HG03469 (cell line): ENCODE data around the gene RRAD.
A peak's percentile ranks its signal among the peaks of the same experiment; 100 is the strongest.
"Not testable (repeated sequence)": the region's sequence is repeated elsewhere in the genome, so short reads cannot be mapped to it uniquely, and the experiment has no call there.

Experiments
- ATAC-seq: cut with Tn5 transposase; IDR thresholded peaks from one replicate; pipeline ENCODE4 v1.9.1; 2021; ENCODE audit warnings: mild to moderate bottlenecking, moderate library complexity, moderate number of reproducible peaks; ENCODE audit not compliant: unreplicated experiment

Gene RRAD

DNA sequence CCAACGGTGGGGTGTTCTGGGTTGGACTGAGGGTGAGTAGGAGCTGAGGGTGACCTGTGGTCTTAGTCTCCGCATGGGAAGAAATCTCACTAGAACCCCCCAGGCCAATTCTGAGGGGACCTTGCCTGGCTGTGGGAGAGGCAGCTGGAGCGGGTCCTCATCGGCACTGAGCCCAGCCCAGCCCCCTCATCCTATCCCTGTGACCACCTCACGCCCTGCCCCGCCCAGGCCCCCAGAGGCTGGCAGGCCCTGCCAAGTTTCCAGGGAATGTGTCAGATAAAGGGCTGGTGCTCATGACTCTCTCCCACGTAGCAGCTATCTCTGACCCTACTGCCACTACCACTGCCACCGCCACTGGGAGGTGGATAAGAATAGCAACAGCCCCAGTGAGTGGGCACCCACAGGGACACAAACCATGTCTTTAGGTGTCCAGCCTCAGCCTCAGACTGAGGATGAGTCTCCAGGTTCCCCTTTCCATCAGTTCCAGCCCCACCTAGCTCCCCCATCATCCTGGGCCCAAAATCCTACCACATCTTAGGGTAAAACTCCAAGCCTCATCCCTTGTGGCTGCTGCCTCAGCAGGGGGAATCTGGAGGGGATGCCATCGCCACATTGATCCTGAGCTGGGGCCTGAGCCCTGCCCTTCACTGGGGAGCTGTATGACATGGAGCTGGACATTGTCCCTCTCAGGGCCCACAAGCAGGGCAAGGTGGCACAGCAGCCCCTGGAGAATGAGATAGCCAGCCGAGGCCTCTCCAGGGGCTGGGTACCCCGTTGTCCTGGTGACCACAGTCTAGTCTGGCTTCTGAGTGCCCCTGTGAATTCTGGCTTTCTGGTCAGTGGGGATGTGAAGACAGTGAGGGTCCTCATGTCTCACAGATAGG, 21.5 kb downstream of the RRAD start:
- no peak for ATAC-seq

- no peak for ATAC-seq
Observed at GRCh38 chr16:66902648-66903543, 22.4 kb downstream of the RRAD start.

DNA sequence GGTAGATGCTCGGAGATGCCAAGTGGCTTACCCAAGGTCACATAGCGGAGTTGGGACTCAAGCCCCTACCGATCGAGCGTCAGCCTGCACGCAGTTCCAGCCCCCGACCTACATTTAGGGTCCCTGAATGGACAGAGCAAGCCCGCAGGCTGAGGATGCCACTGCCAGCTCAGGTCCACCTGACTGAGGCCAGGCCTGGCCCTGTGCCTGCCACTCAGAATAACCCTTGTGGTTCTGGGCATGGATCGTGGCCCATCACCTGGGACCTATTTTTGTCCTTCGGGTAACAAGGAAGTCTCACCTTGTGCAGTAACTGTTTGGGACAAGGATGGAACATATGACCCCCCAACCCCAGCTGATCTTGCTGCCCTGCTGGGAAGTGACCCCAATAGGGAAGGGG, 23.7 kb downstream of the RRAD start:
- ATAC-seq = no peak

- ATAC-seq = no peak
Observed at GRCh38 chr16:66900721-66901441, 24.5 kb downstream of the RRAD start.

DNA sequence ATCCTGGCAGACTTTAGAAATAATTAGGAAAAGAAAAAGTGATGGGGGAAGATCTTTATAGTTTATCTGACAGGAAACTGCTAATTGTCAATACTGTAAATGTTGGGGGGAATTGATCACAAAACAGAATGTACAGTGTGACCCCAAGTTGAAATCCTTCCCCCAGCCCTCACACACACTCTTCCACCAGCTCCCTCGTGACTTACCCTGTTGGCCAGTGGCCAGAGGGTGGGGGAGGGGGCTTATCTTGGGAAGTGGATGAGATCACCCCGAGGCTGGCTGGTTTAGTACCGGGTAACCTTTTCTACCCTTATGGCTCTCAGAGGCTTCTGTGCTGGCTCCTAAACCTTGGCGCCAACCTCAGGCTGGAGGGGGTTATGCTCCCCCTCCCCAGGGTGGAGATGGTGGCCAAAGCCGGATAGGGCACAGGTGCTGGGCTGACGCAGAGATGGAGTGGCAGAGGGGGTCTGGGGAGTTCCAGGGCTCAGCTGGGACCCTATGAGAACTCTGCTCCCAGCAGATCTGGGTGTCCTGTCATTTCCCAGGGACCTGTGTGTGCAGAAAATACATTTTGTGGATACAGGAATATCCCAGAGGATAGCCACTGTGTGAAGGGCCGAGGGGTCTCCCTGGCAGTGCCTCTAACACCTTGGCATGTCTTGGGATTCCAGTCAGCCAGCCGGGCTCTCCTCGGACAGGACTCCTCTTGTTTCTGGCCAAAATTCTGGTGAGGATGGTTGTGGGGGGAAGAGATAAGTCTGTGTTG, 25.2 kb downstream of the RRAD start:
- ATAC-seq = no peak

GRCh38 chr16:66899310-66899944, 25.9 kb downstream of the RRAD start:
- no peak for ATAC-seq

- ATAC-seq = no peak
Observed at GRCh38 chr16:66898933-66899309, 26.4 kb downstream of the RRAD start.

DNA sequence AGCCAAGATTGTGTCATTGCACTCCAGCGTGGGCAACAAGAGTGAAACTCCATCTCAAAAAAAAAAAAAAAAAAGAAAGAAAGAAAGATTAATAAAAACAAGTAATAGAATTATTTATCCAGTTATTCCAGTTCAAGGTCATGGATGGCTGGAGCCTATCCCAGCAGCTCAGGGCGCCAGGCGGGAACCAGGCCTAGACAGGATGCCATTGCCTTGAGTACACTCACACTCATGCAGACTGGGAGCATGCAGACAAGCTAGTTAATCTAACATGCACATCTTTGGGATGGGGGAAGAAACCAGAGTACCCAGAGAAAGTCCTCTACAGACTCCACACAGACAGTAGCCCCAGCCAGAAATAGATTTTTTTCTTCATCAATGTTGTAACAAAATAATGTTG, 27.1 kb downstream of the RRAD start:
- ATAC-seq = no peak

GRCh38 chr16:66896682-66897081, 28.7 kb downstream of the RRAD start:
- ATAC-seq = not testable (repeated sequence)

- ATAC-seq = no peak
Observed at GRCh38 chr16:66895999-66896398, 29.3 kb downstream of the RRAD start.

DNA sequence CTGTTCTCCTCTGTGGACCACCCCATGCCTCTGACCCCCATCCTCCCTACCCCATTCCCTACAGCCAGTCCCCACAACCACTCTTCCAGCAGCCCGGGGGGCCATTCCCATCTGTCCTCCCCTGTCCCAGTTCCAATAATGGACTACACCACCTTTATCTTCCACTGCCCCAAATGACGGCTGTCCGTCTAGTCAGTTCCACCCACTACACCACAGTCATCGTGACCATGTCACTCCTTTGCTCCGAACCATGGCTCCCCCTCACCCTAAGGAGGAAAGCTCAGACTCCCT, 29.7 kb downstream of the RRAD start:
- no peak for ATAC-seq

DNA sequence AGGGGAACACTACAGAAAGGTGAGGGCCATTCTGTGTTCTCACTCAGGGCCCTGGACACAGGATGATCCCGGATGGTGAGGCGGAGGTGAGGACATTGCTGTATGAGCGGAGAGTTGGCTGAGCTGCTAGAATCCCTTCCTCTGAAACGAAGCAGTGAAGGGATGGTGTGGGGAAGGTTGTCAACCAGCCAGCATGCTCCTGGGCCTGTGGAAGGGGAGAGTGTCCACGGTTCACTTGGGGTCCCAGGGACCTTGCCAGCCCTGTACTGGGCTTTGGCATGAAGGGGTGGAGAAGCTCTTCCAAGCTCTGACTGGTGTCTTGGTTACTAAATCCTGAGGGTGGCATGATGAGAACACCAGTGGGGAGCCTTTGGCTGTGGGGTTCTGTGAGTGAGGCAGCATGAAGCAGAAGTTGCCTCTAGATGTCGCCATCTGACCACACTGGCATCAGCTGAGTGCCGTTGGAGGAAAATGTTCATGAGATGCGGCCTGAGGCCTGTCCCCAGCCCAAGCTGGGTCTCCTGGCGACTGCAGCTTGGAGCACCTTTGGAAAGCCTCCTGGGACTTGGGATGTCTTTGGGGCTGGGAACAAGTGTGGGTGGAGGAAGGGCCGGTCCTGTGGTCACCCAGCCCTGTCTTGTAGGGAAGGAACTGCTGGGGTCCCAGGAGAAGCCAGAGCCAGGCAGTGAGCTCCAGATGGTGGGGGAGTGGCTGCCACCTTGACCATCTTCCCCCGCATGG, 30.2 kb downstream of the RRAD start:
- ATAC-seq = peak; percentile 60

DNA sequence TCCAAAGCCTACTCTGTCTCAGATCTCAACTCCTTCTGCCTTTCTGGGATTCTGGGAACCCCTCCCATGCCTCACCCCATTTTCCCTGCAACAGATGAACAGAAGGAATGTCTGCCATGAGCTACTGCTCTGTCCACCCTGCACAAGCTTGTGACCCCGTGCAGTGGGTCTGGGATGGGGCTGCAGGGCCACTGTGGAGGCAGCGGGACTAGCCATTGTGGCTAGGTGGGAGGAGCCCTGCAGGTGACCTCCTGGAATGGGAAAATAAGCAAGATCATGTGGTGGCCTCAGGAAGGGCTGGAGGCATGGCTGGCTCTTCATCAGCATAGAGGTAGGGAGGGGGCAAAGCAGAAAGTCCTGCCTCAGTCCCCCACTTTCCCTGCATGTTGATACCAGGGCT, 31.3 kb downstream of the RRAD start:
- ATAC-seq = no peak

- ATAC-seq = no peak
Observed at GRCh38 chr16:66891797-66892196, 33.5 kb downstream of the RRAD start.

DNA sequence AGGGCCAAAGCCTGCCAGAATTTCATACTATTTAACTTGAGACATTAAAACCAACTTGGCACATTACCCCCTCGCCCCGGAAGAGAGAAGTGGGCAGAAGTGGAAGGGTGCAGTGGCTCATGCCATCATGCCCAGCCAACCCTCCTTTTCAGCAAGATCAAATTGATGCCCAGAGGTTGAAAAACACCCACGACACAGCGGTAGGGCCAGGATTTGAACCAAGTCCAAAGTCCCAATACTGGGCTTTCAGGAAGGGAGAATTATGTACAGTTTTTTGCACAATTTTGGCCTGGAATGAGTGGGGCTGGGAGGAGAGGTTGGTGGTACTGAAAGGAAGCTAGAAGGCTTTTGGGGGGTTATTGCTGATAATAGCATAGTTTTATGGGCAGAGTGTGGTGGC, 34.0 kb downstream of the RRAD start:
- ATAC-seq = no peak

GRCh38 chr16:66890799-66891198, 34.5 kb downstream of the RRAD start:
- no peak for ATAC-seq

DNA sequence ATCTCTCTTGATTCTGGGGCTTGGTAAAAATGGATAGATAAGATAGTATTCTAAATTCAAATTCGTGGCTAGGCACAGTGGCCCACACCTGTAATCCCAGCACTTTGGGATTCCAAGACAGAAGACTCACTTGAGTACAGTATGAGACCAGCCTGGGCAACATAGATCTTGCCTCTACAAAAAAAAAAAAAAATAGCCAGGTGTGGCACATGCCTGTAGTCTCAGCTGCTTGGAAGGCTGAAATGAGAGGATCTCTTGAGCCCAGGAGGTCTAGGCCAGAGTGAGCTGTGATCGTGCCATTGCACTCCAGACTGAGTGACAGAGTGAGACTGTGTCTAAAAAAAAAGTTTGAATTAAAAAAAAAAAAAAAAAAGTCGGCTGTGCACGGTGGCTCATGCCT, 35.7 kb downstream of the RRAD start:
- ATAC-seq = no peak

DNA sequence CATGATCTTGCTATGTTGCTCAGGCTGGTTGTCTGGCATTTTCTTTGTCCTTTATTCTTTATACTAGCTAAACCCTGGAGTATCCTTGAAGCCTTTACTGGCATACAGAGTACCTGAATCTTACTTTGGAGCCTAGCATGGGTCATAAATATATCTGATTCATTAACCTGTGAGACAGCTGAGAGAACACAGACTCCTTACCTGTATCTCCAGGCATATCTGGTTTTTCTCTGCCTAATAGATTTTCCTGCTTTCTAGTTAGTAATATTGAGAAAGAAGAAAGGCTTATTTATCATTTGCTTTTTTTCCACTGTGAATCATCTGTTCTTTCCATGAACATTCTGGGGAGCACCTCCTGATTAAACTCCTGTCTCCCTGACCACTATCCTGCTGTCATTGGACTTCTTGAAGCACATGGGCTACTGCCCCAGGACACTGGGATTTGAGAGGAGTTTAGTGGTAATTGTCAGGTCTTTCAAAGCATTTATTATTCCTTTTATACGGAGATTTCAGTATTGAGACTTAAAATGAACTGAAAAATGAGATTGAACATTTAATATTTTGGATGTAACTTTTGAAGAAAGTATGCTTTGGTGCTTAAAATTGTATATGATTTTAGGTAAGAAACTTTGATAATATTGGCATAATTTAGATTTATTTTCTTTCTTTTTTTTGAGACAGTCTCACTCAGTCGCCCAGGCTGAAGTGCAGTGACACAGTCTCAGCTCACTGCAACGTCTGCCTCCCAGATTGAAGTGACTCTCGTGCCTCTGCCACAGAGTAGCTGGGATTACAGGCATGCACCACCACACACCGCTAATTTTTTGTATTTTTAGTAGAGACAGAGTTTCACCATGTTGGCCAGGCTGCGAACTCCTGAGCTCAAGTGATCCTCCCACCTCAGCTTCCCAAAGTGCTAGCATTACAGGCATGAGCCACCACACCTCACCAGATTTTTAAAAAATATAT, 36.4 kb downstream of the RRAD start:
- ATAC-seq = no peak
